Stomach (tissue), 9 donors: ENCODE measurements around the gene TDP1. TPM values are rescaled to one million over a fixed set of nuclear protein-coding genes. Genes with fewer than 3 reads are reported as not detected.
"Not testable (repeated sequence)": the region's sequence is repeated elsewhere in the genome, so short reads cannot be mapped to it uniquely, and the experiment has no call there.

Experiments
- DNase-seq, 2 donors: peaks; one replicate each; pipeline versions ENCODE4 v3.0.0 to v3.0.0-alpha.2; 2013 to 2019
- H3K27ac ChIP-seq, 5 donors: fragments of 200-600 bp in 4 of 5; sonication (generic) in 4 of 5; one replicate each; pipeline ENCODE4 v1.5.1; 2013 to 2019; ENCODE audit warnings: mild to moderate bottlenecking in 1 of 5, moderate library complexity in 1 of 5
- H3K27me3 ChIP-seq, 3 donors: fragments of 200-600 bp; sonication (generic); one replicate each; pipeline ENCODE4 v1.5.1; 2017 to 2019; ENCODE audit warnings: mixed run types in 1 of 3
- H3K36me3 ChIP-seq, 4 donors: fragments of 200-600 bp; sonication (generic); 1 replicate in 3 of 4; 2 replicates in 1 of 4; pipeline ENCODE4 v1.5.1; 2016 to 2019
- H3K4me1 ChIP-seq, 4 donors: fragments of 200-600 bp; sonication (generic); one replicate each; pipeline ENCODE4 v1.5.1; 2016 to 2019
- H3K4me3 ChIP-seq, 4 donors: fragments of 200-600 bp; sonication (generic) in 3 of 4; one replicate each; pipeline ENCODE4 v1.5.1; 2016 to 2019; ENCODE audit warnings: mild to moderate bottlenecking in 1 of 4
- H3K9me3 ChIP-seq, 4 donors: fragments of 200-600 bp; sonication (generic); one replicate each; pipeline ENCODE4 v1.5.1; 2016 to 2019
- CTCF ChIP-seq, 7 experiments: fragments of 450-650 bp in 4 of 7; fragments of 200-600 bp in 3 of 7; sonication (generic) in 3 of 7; IDR thresholded peaks; one replicate each; pipeline ENCODE4 v1.5.1; 2016 to 2019; ENCODE audit warnings: antibody characterized with exemption in 7 of 7, control low read depth in 2 of 7, mild to moderate bottlenecking in 1 of 7
- EP300 ChIP-seq: sonication (generic); formaldehyde crosslinking; IDR thresholded peaks from one replicate; pipeline ENCODE4 v1.6.1; 2017; ENCODE audit warnings: antibody characterized with exemption
- POLR2A ChIP-seq, 4 donors: fragments of 450-650 bp; IDR thresholded peaks; one replicate each; pipeline ENCODE4 v1.6.1; 2016; ENCODE audit warnings: antibody characterized with exemption in 4 of 4, control low read depth in 2 of 4, mild to moderate bottlenecking in 1 of 4, moderate library complexity in 1 of 4
- POLR2AphosphoS5 ChIP-seq, 3 donors: sonication (generic); formaldehyde crosslinking; IDR thresholded peaks; one replicate each; pipeline ENCODE4 v1.6.1; 2016; ENCODE audit warnings: antibody characterized with exemption in 3 of 3
- whole genome bisulfite sequencing, 5 donors: extraction: QIAGEN DNeasy Blood & Tissue Kit in 3 of 5; methylation state at CpG; one replicate each; pipeline versions ENCODE4 v1.1.5 to v1.1.7; 2013 to 2018; 5-methylcytosine and 5-hydroxymethylcytosine counted together
- intact Hi-C: fragments of 100-400 bp; cut with DNase I; formaldehyde crosslinking; loops from one replicate; pipeline ENCODE4 v1.15.1; 2023; ENCODE audit warnings: low total_unique reads
- polyA plus RNA-seq, 3 donors: library from polyadenylated mRNA; stranded (reverse); fragments of 200-250 nt; gene quantifications; one replicate each; pipeline ENCODE4 v1.2.3, GENCODE V29; 2013
- total RNA-seq, 5 donors: library from RNA; depleted of rRNA; stranded (reverse); fragments of >200 nt; gene quantifications; one replicate each; pipeline versions ENCODE4 v1.1.0 to v1.2.3, GENCODE V29; 2014 to 2016
- donor health status: healthy with polysubstance abuse.
- donor health status: Bipolar disorder and iron deficiency.
- donor health status: healthy.

TDP1 gene
- total and polyA plus RNA-seq, 8 donors: 2.6 to 127 (median 11.8) TPM

- Histone ChIP-seq H3K4me3 (no peak overlapping the region), H3K9me3 (no peaks in the 10 kb centered on the region), H3K4me1 (peaks cover 0 to 5% (median 2%) of the 10 kb centered on the region in 4 donors), H3K27ac (no peak overlapping the region), H3K27me3 (no peaks in the 10 kb centered on the region), H3K36me3 (no peaks in the 10 kb centered on the region)
- no peak for TF ChIP-seq EP300
- TF ChIP-seq CTCF (IDR thresholded peaks at IDR 0.05): no peak
- TF ChIP-seq POLR2AphosphoS5 (IDR thresholded peaks at IDR 0.05): no peak
- TF ChIP-seq POLR2A (IDR thresholded peaks at IDR 0.05): no peak
- 73 to 80% (median 75%) methylated on average over 6 of the region's 6 CpGs for WGBS, 5 donors
- DNase-seq: peak in 1 of 2 donors; percentile 32
- intact Hi-C loops: no loop called here
Observed at GRCh38 chr14:90087433-90087832, 131.7 kb downstream of the TDP1 start.

DNA sequence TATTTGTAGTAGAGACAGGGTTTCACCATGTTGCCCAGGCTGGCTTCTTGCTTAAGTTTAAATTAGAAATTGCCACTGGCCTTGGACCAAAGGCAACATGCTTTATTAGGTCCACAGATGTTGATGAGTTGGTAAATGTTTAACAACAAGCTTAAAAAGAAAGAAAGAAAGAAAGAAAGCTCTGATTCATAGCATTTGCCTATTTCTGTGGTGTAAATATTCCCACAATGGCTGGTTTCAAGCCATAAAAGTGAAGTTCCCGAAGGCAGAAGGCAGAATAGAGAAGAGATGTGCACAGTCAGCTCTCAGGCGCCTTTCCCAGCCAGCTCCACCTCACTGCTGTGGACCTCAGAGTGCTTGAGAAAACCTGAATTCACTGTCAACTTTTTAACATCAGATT lies 132.4 kb downstream of the TDP1 start:
- 66 to 89% (median 76%) methylated on average over 2 of the region's 2 CpGs for WGBS, 5 donors
- Histone ChIP-seq H3K4me3 (no peak overlapping the region), H3K36me3 (no peaks in the 10 kb centered on the region), H3K27me3 (no peaks in the 10 kb centered on the region), H3K27ac (no peak overlapping the region), H3K4me1 (peaks cover 0 to 5% (median 2%) of the 10 kb centered on the region in 4 donors), H3K9me3 (no peaks in the 10 kb centered on the region)
- TF ChIP-seq POLR2AphosphoS5 (IDR thresholded peaks at IDR 0.05): no peak
- no peak for TF ChIP-seq CTCF (IDR thresholded peaks at IDR 0.05)
- no peak for TF ChIP-seq EP300
- no peak for TF ChIP-seq POLR2A (IDR thresholded peaks at IDR 0.05)
- no peak for DNase-seq
- intact Hi-C loops: no loop called here

- H3K9me3 ChIP-seq, intact Hi-C loops, H3K4me3 ChIP-seq, H3K4me1 ChIP-seq, H3K36me3 ChIP-seq, H3K27me3 ChIP-seq, H3K27ac ChIP-seq, DNase-seq: not testable (repeated sequence)
- 37 to 67% (median 48%) methylated on average over 6 of the region's 6 CpGs for WGBS, 5 donors
Observed at GRCh38 chr14:90089486-90089885, 133.8 kb downstream of the TDP1 start.

DNA sequence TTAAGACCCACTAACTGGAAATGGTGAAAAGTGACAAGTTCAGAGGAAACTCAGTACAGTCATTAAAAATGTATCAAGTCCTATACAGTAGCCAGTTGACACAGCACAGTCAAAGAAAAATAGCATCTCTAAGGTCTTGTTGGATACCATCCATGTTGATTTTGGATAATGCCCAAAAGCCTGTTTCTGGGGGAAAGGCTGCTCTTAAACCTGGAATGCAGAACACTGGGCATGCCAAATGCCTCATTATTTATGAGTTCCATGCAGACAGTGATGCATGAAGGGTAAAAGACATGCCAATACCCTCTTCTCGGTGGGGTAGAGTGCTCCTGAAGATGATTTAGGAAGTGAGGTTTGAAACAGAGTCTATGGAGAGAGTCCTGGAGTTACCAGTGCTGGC lies 135.7 kb downstream of the TDP1 start:
- H3K4me1 ChIP-seq: peaks cover 0 to 5% (median 2%) of the 10 kb centered on the region in 4 donors
- 29 to 64% (median 48%) methylated on average over 1 of the region's 1 CpG for WGBS, 5 donors
- H3K4me3 ChIP-seq: no peak overlapping the region
- no peaks in the 10 kb centered on the region for H3K27me3 ChIP-seq
- TF ChIP-seq EP300: no peak
- TF ChIP-seq POLR2AphosphoS5 (IDR thresholded peaks at IDR 0.05): no peak
- no peak for TF ChIP-seq POLR2A (IDR thresholded peaks at IDR 0.05)
- TF ChIP-seq CTCF (IDR thresholded peaks at IDR 0.05): no peak
- H3K9me3 ChIP-seq: no peaks in the 10 kb centered on the region
- no peak overlapping the region for H3K27ac ChIP-seq
- H3K36me3 ChIP-seq: no peaks in the 10 kb centered on the region
- intact Hi-C loops: no loop called here
- DNase-seq: peak in 1 of 2 donors; percentile 36

DNA sequence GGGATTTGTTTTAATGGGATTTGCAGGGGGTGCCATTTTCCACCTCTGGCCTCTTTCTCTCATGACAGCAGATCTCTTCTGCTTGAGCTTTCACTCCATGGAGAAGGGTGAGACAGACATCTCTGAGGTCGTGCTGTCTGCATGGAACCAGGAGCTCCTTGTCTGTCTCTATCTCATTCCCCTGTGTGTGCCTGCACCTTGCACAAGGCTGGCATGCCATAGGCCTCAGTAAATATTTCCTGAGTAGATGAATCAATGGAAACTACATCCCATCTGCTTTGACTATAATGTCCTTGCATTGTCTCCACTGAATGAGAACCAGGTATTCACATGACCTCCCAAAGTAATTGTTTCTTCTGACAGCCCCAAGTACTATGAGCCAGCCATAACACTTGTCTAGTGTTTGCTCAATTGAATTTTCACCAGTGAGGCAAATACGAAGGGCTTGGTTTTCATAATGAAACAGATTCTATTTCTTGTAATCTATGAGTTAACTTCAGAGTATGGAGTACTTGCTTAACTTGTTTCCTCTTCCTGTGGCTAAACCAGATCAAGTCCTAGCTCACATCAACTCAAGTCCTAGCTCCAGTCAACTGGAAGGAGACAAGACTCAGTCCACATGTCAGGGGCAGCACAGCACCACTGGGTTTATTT lies 138.3 kb downstream of the TDP1 start:
- no peak overlapping the region for H3K4me3 ChIP-seq
- WGBS, 5 donors: 46 to 60% (median 50%) methylated on average over 2 of the region's 2 CpGs
- intact Hi-C loops: no loop called here
- H3K4me1 ChIP-seq: peaks cover 0 to 5% (median 2%) of the 10 kb centered on the region in 4 donors
- H3K9me3 ChIP-seq: no peaks in the 10 kb centered on the region
- TF ChIP-seq POLR2AphosphoS5 (IDR thresholded peaks at IDR 0.05) (no peak), POLR2A (IDR thresholded peaks at IDR 0.05) (no peak), EP300 (no peak), CTCF (IDR thresholded peaks at IDR 0.05) (no peak)
- no peaks in the 10 kb centered on the region for H3K36me3 ChIP-seq
- DNase-seq: no peak
- H3K27me3 ChIP-seq: no peaks in the 10 kb centered on the region
- H3K27ac ChIP-seq: no peak overlapping the region
